Stomach (tissue), 8 donors: ENCODE results near the gene CCR5AS.

Experiments
- DNase-seq, 2 donors: peaks; one replicate each; pipeline versions ENCODE4 v3.0.0 to v3.0.0-alpha.2; 2013 to 2019
- H3K27ac ChIP-seq, 5 donors: fragments of 200-600 bp in 4 of 5; sonication (generic) in 4 of 5; one replicate each; pipeline ENCODE4 v1.5.1; 2013 to 2019; ENCODE audit warnings: mild to moderate bottlenecking in 1 of 5, moderate library complexity in 1 of 5
- H3K27me3 ChIP-seq, 3 donors: fragments of 200-600 bp; sonication (generic); one replicate each; pipeline ENCODE4 v1.5.1; 2017 to 2019; ENCODE audit warnings: mixed run types in 1 of 3
- H3K36me3 ChIP-seq, 4 donors: fragments of 200-600 bp; sonication (generic); 1 replicate in 3 of 4; 2 replicates in 1 of 4; pipeline ENCODE4 v1.5.1; 2016 to 2019
- H3K4me1 ChIP-seq, 4 donors: fragments of 200-600 bp; sonication (generic); one replicate each; pipeline ENCODE4 v1.5.1; 2016 to 2019
- H3K4me3 ChIP-seq, 4 donors: fragments of 200-600 bp; sonication (generic) in 3 of 4; one replicate each; pipeline ENCODE4 v1.5.1; 2016 to 2019; ENCODE audit warnings: mild to moderate bottlenecking in 1 of 4
- H3K9me3 ChIP-seq, 4 donors: fragments of 200-600 bp; sonication (generic); one replicate each; pipeline ENCODE4 v1.5.1; 2016 to 2019
- EP300 ChIP-seq: sonication (generic); formaldehyde crosslinking; IDR thresholded peaks from one replicate; pipeline ENCODE4 v1.6.1; 2017; ENCODE audit warnings: antibody characterized with exemption
- POLR2A ChIP-seq, 4 donors: fragments of 450-650 bp; IDR thresholded peaks; one replicate each; pipeline ENCODE4 v1.6.1; 2016; ENCODE audit warnings: antibody characterized with exemption in 4 of 4, control low read depth in 2 of 4, mild to moderate bottlenecking in 1 of 4, moderate library complexity in 1 of 4
- POLR2AphosphoS5 ChIP-seq, 3 donors: sonication (generic); formaldehyde crosslinking; IDR thresholded peaks; one replicate each; pipeline ENCODE4 v1.6.1; 2016; ENCODE audit warnings: antibody characterized with exemption in 3 of 3
- WGBS, 5 donors: extraction: QIAGEN DNeasy Blood & Tissue Kit in 3 of 5; methylation state at CpG; one replicate each; pipeline versions ENCODE4 v1.1.5 to v1.1.7; 2013 to 2018; 5-methylcytosine and 5-hydroxymethylcytosine counted together
- intact Hi-C: fragments of 100-400 bp; cut with DNase I; formaldehyde crosslinking; loops from one replicate; pipeline ENCODE4 v1.15.1; 2023; ENCODE audit warnings: low total_unique reads
- TF ChIP-seq, protein P1 (sequence below), 7 experiments: fragments of 450-650 bp in 4 of 7; fragments of 200-600 bp in 3 of 7; sonication (generic) in 3 of 7; IDR thresholded peaks; one replicate each; pipeline ENCODE4 v1.5.1; 2016 to 2019; ENCODE audit warnings: antibody characterized with exemption in 7 of 7, control low read depth in 2 of 7, mild to moderate bottlenecking in 1 of 7
- donor health status: healthy with polysubstance abuse.
- donor health status: Bipolar disorder and iron deficiency.
- donor health status: healthy.

Gene CCR5AS

DNA sequence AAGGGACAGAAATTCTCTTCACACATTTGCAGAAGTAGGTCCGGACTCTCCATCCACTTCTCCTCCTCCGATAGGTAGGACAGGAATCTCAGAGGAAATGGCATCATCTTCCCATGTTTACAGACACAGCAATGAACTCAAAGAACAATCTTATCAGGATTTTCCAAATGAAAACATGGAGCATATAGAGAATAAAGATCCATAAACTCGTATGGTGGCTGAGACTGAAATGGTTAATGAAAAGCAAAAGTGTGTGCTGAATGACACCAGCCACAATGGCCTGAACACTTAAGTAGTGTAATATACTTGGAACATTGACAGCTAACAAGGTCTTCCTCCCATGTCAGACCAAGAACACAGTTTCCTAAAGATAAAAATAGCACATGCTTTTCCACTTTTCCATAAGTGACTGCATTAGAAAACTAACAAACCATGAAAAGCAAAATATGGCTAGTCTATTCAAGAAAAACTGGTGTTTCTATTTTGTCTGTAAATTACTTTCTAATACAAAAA, 6.0 kb upstream of the CCR5AS start:
- peaks cover under 1 to 21% (median 5%) of the 10 kb centered on the region in 4 donors for H3K4me1 ChIP-seq
- WGBS, 5 donors: 55 to 74% (median 62%) methylated on average over 3 of the region's 3 CpGs
- intact Hi-C loops: no loop called here
- H3K9me3 ChIP-seq: no peaks in the 10 kb centered on the region
- DNase-seq: no peak
- no peaks in the 10 kb centered on the region for H3K27me3 ChIP-seq
- peaks cover 0 to 6% (median 0%) of the 10 kb centered on the region in 4 donors for H3K36me3 ChIP-seq
- H3K27ac ChIP-seq: no peak overlapping the region
- TF ChIP-seq POLR2A (IDR thresholded peaks at IDR 0.05) (no peak), EP300 (no peak), POLR2AphosphoS5 (IDR thresholded peaks at IDR 0.05) (no peak)
- TF ChIP-seq, protein P1, sequence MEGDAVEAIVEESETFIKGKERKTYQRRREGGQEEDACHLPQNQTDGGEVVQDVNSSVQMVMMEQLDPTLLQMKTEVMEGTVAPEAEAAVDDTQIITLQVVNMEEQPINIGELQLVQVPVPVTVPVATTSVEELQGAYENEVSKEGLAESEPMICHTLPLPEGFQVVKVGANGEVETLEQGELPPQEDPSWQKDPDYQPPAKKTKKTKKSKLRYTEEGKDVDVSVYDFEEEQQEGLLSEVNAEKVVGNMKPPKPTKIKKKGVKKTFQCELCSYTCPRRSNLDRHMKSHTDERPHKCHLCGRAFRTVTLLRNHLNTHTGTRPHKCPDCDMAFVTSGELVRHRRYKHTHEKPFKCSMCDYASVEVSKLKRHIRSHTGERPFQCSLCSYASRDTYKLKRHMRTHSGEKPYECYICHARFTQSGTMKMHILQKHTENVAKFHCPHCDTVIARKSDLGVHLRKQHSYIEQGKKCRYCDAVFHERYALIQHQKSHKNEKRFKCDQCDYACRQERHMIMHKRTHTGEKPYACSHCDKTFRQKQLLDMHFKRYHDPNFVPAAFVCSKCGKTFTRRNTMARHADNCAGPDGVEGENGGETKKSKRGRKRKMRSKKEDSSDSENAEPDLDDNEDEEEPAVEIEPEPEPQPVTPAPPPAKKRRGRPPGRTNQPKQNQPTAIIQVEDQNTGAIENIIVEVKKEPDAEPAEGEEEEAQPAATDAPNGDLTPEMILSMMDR (IDR thresholded peaks at IDR 0.05): no peak
- H3K4me3 ChIP-seq: no peak overlapping the region

DNA sequence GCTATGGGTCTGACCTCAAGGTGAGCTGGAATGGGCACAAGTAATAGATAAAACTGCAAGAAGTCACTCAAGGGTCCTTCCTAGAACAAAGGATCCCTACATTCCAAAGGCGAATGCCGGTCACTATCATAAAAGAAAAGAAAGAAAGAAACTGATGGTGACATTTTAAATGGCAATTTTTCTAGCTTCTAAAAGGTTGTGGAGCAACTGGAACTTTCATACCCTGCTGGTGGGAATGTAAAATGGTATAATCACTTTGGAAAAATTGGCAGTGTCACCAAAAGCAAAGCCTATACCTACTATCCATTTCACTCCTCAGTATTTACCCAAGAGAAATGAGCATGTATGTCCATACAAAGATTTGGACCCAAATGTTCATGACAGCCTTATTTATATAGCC, 4.4 kb upstream of the CCR5AS start:
- no peak for DNase-seq
- Histone ChIP-seq H3K4me1 (peaks cover 10 to 32% (median 21%) of the 10 kb centered on the region in 4 donors), H3K27ac (no peak overlapping the region), H3K36me3 (peaks cover 0 to 6% (median 0%) of the 10 kb centered on the region in 4 donors), H3K9me3 (no peaks in the 10 kb centered on the region), H3K4me3 (no peak overlapping the region), H3K27me3 (no peaks in the 10 kb centered on the region)
- intact Hi-C loops: no loop called here
- 76 to 97% (median 88%) methylated on average over 2 of the region's 2 CpGs for WGBS, 5 donors
- TF ChIP-seq, protein P1 (IDR thresholded peaks at IDR 0.05): no peak
- TF ChIP-seq POLR2AphosphoS5 (IDR thresholded peaks at IDR 0.05) (no peak), EP300 (no peak), POLR2A (IDR thresholded peaks at IDR 0.05) (no peak)

DNA sequence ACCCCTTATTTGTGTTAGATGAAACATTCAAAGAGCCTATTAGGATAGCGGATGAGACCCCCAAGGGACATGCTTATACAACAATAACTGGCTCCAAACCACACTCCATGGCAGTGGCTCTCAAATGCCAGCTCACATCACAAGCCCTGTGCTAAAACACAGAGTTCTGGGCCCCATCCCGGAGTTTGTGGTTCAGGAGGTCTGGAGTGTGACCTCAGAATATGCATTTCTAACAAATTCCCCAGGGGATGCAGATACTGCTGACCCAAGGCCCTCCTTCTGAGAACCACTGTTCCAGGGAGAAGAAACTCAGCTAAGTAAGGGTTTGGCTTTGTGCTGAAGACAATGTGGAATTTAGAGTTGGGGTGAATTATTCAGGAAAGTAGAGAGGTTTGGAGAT, 3.8 kb upstream of the CCR5AS start:
- intact Hi-C loops: no loop called here
- Histone ChIP-seq H3K9me3 (no peaks in the 10 kb centered on the region), H3K36me3 (peaks cover 0 to 6% (median 0%) of the 10 kb centered on the region in 4 donors), H3K4me1 (peaks cover 16 to 34% (median 27%) of the 10 kb centered on the region in 4 donors), H3K27me3 (no peaks in the 10 kb centered on the region), H3K4me3 (no peak overlapping the region), H3K27ac (no peak overlapping the region)
- 91 to 94% (median 93%) methylated on average over 1 to 2 of the region's 2 CpGs for WGBS, 5 donors
- TF ChIP-seq EP300 (no peak), POLR2AphosphoS5 (IDR thresholded peaks at IDR 0.05) (no peak), POLR2A (IDR thresholded peaks at IDR 0.05) (no peak)
- TF ChIP-seq, protein P1 (IDR thresholded peaks at IDR 0.05): no peak
- no peak for DNase-seq

DNA sequence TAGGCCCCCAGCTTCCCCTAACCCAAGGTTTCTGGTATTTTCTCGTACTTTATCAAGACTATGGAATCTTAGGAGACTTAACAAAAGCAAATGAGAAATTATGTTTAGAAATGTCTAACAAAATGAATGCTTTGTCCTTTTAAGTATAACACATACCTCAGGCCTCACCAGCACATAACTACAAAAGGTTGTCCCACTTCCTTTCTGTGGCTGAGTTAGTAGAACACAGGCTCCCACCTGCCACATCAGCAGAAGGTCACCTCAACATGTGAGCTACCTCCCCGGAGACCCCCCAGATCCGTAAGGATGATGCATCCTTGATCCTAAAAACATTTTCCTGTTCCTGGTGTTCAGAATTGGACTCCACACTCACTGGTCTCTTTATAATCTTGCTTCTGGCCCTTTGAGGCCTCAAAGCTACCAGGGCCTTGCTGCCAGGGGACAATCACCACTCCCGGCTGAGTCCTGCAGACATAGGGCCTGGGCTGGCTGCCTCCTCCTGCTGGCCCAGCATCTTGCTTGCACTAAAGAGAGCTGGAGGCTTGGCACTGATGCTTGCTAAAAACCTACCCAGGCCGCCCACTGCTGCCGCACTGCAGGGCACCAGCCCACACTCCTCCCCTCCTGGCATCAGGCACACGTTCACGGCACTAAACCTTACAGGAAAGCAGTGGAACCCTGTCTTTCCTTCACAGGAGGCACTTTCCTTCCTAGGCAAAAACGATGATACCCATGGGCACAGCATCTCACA, 3.0 kb upstream of the CCR5AS start:
- no peak overlapping the region for H3K4me3 ChIP-seq

More for the DNA sequence above, 3.0 kb upstream of the CCR5AS start:
- intact Hi-C loops: no loop called here
- WGBS, 5 donors: 88 to 95% (median 92%) methylated on average over 9 of the region's 9 CpGs
- H3K27me3 ChIP-seq: no peaks in the 10 kb centered on the region
- peaks cover 19 to 42% (median 33%) of the 10 kb centered on the region in 4 donors for H3K4me1 ChIP-seq
- no peaks in the 10 kb centered on the region for H3K9me3 ChIP-seq
- no peak for TF ChIP-seq POLR2A (IDR thresholded peaks at IDR 0.05)
- TF ChIP-seq POLR2AphosphoS5 (IDR thresholded peaks at IDR 0.05): no peak
- TF ChIP-seq, protein P1 (IDR thresholded peaks at IDR 0.05): no peak
- no peak for TF ChIP-seq EP300
- DNase-seq: no peak
- H3K36me3 ChIP-seq: peaks cover 0 to 6% (median 0%) of the 10 kb centered on the region in 4 donors
- H3K27ac ChIP-seq: no peak overlapping the region
